CD4-positive, CD25-positive, alpha-beta regulatory T cell (primary cell): Measurements from ENCODE around the gene PCYT1B. TPM values are rescaled to one million over a fixed set of nuclear protein-coding genes. Genes with fewer than 3 reads are reported as not detected.
"Not testable (repeated sequence)": the region's sequence is repeated elsewhere in the genome, so short reads cannot be mapped to it uniquely, and the experiment has no call there.

ENCODE experiments used
- ATAC-seq, 2 donors: fragments of 150-1000 bp; cut with Tn5 transposase; one replicate each; pipeline ENCODE4 v1.10.0; 2021; ENCODE audit warnings: low read depth in 2 of 2, moderate number of reproducible peaks in 2 of 2, moderate library complexity in 1 of 2
- DNase-seq, 3 donors: peaks; one replicate each; pipeline versions ENCODE4 v3.0.0 to v3.0.0-alpha.2; 2012 to 2022; ENCODE audit warnings: mixed read lengths in 1 of 3
- H3K27ac ChIP-seq: one replicate; pipeline ENCODE4 v1.7.0; 2013; ENCODE audit warnings: mild to moderate bottlenecking, low read length; ENCODE audit not compliant: insufficient read depth, poor library complexity, severe bottlenecking
- H3K27me3 ChIP-seq: one replicate; pipeline ENCODE4 v1.7.0; 2013; ENCODE audit warnings: low read length; ENCODE audit not compliant: control insufficient read depth, insufficient read depth
- H3K36me3 ChIP-seq: one replicate; pipeline ENCODE4 v1.7.0; 2013; ENCODE audit warnings: mild to moderate bottlenecking, low read length, moderate library complexity; ENCODE audit not compliant: control insufficient read depth, insufficient read depth
- H3K4me1 ChIP-seq: 2 replicates; pipeline ENCODE4 v1.7.0; 2013; ENCODE audit warnings: mild to moderate bottlenecking, low read length; ENCODE audit not compliant: insufficient read depth, control insufficient read depth, poor library complexity, severe bottlenecking
- H3K4me3 ChIP-seq: one replicate; pipeline ENCODE4 v1.7.0; 2013; ENCODE audit warnings: low read depth, mild to moderate bottlenecking, low read length, moderate library complexity
- H3K9me3 ChIP-seq, 2 experiments: 1 replicate in 1 of 2; 2 replicates in 1 of 2; pipeline ENCODE4 v1.7.0; 2013; ENCODE audit warnings: low read length in 2 of 2, mild to moderate bottlenecking in 1 of 2, moderate library complexity in 1 of 2; ENCODE audit not compliant: control insufficient read depth in 2 of 2
- H3K27ac Mint-ChIP-seq, 3 donors: one replicate each; pipeline ENCODE4 v1.8.0; 2020 to 2022; ENCODE audit warnings: mild to moderate bottlenecking in 3 of 3, mixed read lengths in 3 of 3, moderate library complexity in 2 of 3
- H3K27me3 Mint-ChIP-seq: one replicate; pipeline ENCODE4 v1.8.0; 2022; ENCODE audit warnings: mild to moderate bottlenecking, mixed read lengths
- H3K36me3 Mint-ChIP-seq: one replicate; pipeline ENCODE4 v1.8.0; 2020; ENCODE audit warnings: mixed read lengths
- H3K4me1 Mint-ChIP-seq, 4 donors: one replicate each; pipeline ENCODE4 v1.8.0; 2020 to 2022; ENCODE audit warnings: mixed read lengths in 4 of 4, mild to moderate bottlenecking in 1 of 4
- H3K4me3 Mint-ChIP-seq, 4 donors: one replicate each; pipeline ENCODE4 v1.8.0; 2020 to 2022; ENCODE audit warnings: mild to moderate bottlenecking in 4 of 4, mixed read lengths in 4 of 4, moderate library complexity in 3 of 4
- H3K9me3 Mint-ChIP-seq, 7 donors: one replicate each; pipeline ENCODE4 v1.8.0; 2020 to 2022; ENCODE audit warnings: mixed read lengths in 7 of 7, mild to moderate bottlenecking in 3 of 7, moderate library complexity in 2 of 7
- polyA plus RNA-seq, 4 donors: library from polyadenylated mRNA; unstranded; fragments of 300-500 nt; fragmentation: Illumina TruSeq; gene quantifications; one replicate each; pipeline ENCODE4 v1.2.3, GENCODE V29; 2021
- total RNA-seq: library from RNA; stranded (reverse); gene quantifications from one replicate; pipeline ENCODE4 v1.2.3, GENCODE V29; 2022

PCYT1B gene
- total and polyA plus RNA-seq, 5 donors from 2014 or later = 0.14 to 0.89 TPM; not detected in 3

- no peaks in the 10 kb centered on the region for H3K36me3 ChIP-seq
- no peaks in the 10 kb centered on the region for H3K27me3 ChIP-seq
- ATAC-seq = no peak
- Mint-ChIP-seq H3K4me3 (no peak overlapping the region), H3K4me1 (no peaks in the 10 kb centered on the region), H3K27me3 (peaks cover 6% of the 10 kb centered on the region), H3K27ac (no peak overlapping the region), H3K9me3 (no peaks in the 10 kb centered on the region), H3K36me3 (no peaks in the 10 kb centered on the region)
- H3K4me1 ChIP-seq = no peaks in the 10 kb centered on the region
- H3K27ac ChIP-seq = no peak overlapping the region
- H3K4me3 ChIP-seq = no peak overlapping the region
- no peak for DNase-seq
- H3K9me3 ChIP-seq = no peaks in the 10 kb centered on the region
These were observed 17.4 kb downstream of the PCYT1B start for GRCh38 chrX:24629701-24630100.

DNA sequence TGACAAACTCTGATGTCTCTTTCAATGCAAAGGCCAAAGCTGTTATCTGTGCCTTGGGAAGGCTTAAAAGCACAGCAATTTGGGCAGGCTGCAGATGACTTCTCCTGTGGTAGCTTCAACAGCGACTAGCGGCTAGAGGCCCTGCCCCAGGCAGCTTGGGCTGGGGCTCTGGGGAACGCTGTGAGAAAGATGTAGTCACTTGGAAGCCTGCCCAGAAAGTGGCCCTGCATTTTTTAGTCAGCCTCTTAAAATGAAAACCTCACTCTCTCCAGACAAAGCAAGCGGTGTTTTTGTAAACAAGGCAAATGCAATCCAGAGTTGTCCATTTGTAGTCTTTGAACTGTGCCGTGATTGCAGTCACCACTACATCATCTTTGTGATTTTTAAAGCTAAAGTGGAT, 27.5 kb downstream of the PCYT1B start:
- no peaks in the 10 kb centered on the region for H3K9me3 Mint-ChIP-seq
- ATAC-seq (no peak), DNase-seq (no peak)
- Histone ChIP-seq H3K9me3 (no peaks in the 10 kb centered on the region), H3K4me3 (no peak overlapping the region), H3K27ac (no peak overlapping the region), H3K36me3 (no peaks in the 10 kb centered on the region), H3K27me3 (no peaks in the 10 kb centered on the region), H3K4me1 (no peaks in the 10 kb centered on the region)
- H3K27me3 Mint-ChIP-seq = peaks cover 11% of the 10 kb centered on the region
- H3K4me3 Mint-ChIP-seq = no peak overlapping the region
- no peaks in the 10 kb centered on the region for H3K36me3 Mint-ChIP-seq
- no peak overlapping the region for H3K27ac Mint-ChIP-seq
- no peaks in the 10 kb centered on the region for H3K4me1 Mint-ChIP-seq

DNA sequence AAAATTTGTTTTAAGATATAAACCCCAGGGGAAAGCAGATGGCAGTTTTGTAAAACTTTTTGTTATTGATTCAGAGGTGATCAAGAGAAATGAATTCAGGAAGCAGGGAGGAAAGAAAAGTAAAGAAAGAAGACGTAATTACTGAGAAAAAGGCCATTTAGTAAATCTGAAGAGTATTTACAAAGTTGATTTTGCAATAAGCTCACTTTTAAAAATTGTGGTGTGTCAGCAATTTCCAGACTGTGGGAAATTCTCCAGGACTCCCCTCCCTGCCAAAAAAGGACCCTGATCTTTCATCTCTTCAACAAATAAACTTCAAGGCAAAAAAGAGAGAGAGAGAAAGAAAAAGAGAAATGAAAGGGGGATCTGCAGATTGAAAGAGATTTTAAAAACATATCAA, 36.6 kb downstream of the PCYT1B start:
- ATAC-seq (no peak), DNase-seq (no peak)
- peaks cover 8% of the 10 kb centered on the region for H3K27me3 Mint-ChIP-seq
- H3K27ac Mint-ChIP-seq = no peak overlapping the region
- Histone ChIP-seq H3K4me3 (no peak overlapping the region), H3K27me3 (no peaks in the 10 kb centered on the region), H3K27ac (no peak overlapping the region), H3K9me3 (no peaks in the 10 kb centered on the region), H3K36me3 (no peaks in the 10 kb centered on the region), H3K4me1 (no peaks in the 10 kb centered on the region)
- no peak overlapping the region for H3K4me3 Mint-ChIP-seq
- H3K4me1 Mint-ChIP-seq = no peaks in the 10 kb centered on the region
- no peaks in the 10 kb centered on the region for H3K36me3 Mint-ChIP-seq
- H3K9me3 Mint-ChIP-seq = peaks cover 0 to 2% (median 0%) of the 10 kb centered on the region in 7 donors

- ATAC-seq (no peak), DNase-seq (no peak)
- no peaks in the 10 kb centered on the region for H3K36me3 Mint-ChIP-seq
- Histone ChIP-seq H3K4me3 (no peak overlapping the region), H3K9me3 (no peaks in the 10 kb centered on the region), H3K4me1 (no peaks in the 10 kb centered on the region), H3K36me3 (no peaks in the 10 kb centered on the region), H3K27ac (no peak overlapping the region), H3K27me3 (no peaks in the 10 kb centered on the region)
- no peak overlapping the region for H3K4me3 Mint-ChIP-seq
- H3K9me3 Mint-ChIP-seq = peaks cover 0 to 2% (median 0%) of the 10 kb centered on the region in 7 donors
- H3K27ac Mint-ChIP-seq = no peak overlapping the region
- H3K4me1 Mint-ChIP-seq = no peaks in the 10 kb centered on the region
- peaks cover 4% of the 10 kb centered on the region for H3K27me3 Mint-ChIP-seq
These were observed 39.5 kb downstream of the PCYT1B start for GRCh38 chrX:24607616-24608015.

DNA sequence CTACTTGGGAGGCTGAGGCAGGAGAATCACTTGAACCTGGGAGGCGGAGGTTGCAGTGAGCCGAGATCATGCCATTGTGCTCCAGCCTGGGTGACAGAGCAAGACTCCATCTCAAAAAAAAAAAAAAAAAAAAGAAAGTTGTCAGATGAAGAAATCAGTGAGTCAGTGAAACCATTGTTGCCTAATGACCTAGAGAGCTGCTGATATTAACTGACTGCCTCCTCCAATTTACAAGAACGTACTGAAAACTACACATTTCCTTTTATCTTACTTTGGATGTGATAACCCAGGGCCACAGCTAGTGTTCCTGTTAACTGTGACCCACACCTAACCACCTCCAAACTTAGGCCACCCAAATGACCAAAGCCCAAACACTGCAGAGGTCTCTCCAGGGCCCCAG, 41.2 kb downstream of the PCYT1B start:
- H3K4me1 Mint-ChIP-seq, H3K9me3 Mint-ChIP-seq, H3K9me3 ChIP-seq, H3K4me1 ChIP-seq, H3K27ac ChIP-seq, DNase-seq, H3K36me3 Mint-ChIP-seq, H3K36me3 ChIP-seq, H3K27me3 Mint-ChIP-seq, H3K4me3 Mint-ChIP-seq, H3K27me3 ChIP-seq, H3K4me3 ChIP-seq, ATAC-seq, H3K27ac Mint-ChIP-seq: not testable (repeated sequence)

GRCh38 chrX:24603191-24603590, 44.0 kb downstream of the PCYT1B start:
- H3K27ac ChIP-seq = no peak overlapping the region
- H3K4me1 ChIP-seq = no peaks in the 10 kb centered on the region
- ATAC-seq (no peak), DNase-seq (no peak)
- Mint-ChIP-seq H3K27ac (no peak overlapping the region), H3K4me1 (no peaks in the 10 kb centered on the region), H3K9me3 (peaks cover 0 to 2% (median 0%) of the 10 kb centered on the region in 7 donors), H3K4me3 (no peak overlapping the region), H3K36me3 (no peaks in the 10 kb centered on the region), H3K27me3 (peaks cover 4% of the 10 kb centered on the region)
- no peaks in the 10 kb centered on the region for H3K9me3 ChIP-seq
- no peaks in the 10 kb centered on the region for H3K36me3 ChIP-seq
- H3K4me3 ChIP-seq = no peak overlapping the region
- no peaks in the 10 kb centered on the region for H3K27me3 ChIP-seq

DNA sequence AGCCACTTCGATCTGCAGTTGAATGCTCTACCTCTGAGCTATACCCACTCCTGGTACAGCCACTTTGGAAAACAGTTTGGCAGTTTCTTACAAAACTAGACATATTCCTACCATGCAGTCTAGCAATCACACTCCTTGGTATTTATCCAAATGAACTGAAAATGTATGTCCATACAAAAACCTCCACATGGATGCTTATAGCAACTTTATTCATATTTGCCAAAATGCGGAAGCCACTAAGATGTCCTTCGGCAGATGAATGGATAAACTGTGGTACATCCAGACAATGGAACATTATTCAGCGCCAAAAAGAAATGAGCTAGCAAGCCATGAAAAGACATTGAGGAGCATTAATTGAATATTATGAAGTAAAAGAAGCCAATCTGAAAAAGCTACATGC, 45.3 kb downstream of the PCYT1B start:
- no peak for DNase-seq
- Mint-ChIP-seq H3K4me3 (no peak overlapping the region), H3K4me1 (no peaks in the 10 kb centered on the region), H3K9me3 (peaks cover 0 to 2% (median 0%) of the 10 kb centered on the region in 7 donors), H3K36me3 (no peaks in the 10 kb centered on the region), H3K27me3 (no peaks in the 10 kb centered on the region), H3K27ac (no peak overlapping the region)
- H3K9me3 ChIP-seq = no peaks in the 10 kb centered on the region
- no peaks in the 10 kb centered on the region for H3K27me3 ChIP-seq
- H3K27ac ChIP-seq = no peak overlapping the region
- no peak overlapping the region for H3K4me3 ChIP-seq
- H3K4me1 ChIP-seq = no peaks in the 10 kb centered on the region
- ATAC-seq = no peak
- H3K36me3 ChIP-seq = no peaks in the 10 kb centered on the region

DNA sequence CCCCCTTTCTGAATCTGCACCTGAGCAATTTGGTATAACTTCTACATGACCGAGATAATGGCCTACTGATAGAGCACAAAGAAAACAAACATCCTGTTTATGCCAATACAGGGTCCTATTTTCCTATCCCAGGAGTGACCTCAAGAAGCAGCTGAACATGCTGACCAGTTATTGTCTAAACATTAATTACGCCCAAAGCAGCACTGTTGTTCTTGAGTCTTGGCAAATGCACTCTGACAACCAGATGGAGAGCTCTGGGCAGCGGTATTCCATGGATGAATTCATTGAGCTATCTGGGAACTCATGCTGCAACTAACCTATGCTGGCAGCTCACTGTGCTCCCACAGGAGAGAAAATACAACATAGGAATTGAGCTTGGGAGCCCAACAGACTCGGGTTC, 52.6 kb downstream of the PCYT1B start:
- DNase-seq = no peak

More for the DNA sequence above, 52.6 kb downstream of the PCYT1B start:
- H3K27me3 Mint-ChIP-seq = no peaks in the 10 kb centered on the region
- no peaks in the 10 kb centered on the region for H3K9me3 ChIP-seq
- no peak overlapping the region for H3K4me3 ChIP-seq
- no peaks in the 10 kb centered on the region for H3K36me3 ChIP-seq
- no peaks in the 10 kb centered on the region for H3K4me1 ChIP-seq
- no peak overlapping the region for H3K4me3 Mint-ChIP-seq
- no peaks in the 10 kb centered on the region for H3K4me1 Mint-ChIP-seq
- no peak overlapping the region for H3K27ac Mint-ChIP-seq
- no peak for ATAC-seq
- H3K9me3 Mint-ChIP-seq = no peaks in the 10 kb centered on the region
- H3K36me3 Mint-ChIP-seq = no peaks in the 10 kb centered on the region
- H3K27me3 ChIP-seq = peaks cover 2% of the 10 kb centered on the region
- H3K27ac ChIP-seq = no peak overlapping the region
